Upper lobe of right lung (tissue), 1 donor: ENCODE measurements around the gene TMEM169. TPM values are rescaled to one million over a fixed set of nuclear protein-coding genes. Genes with fewer than 3 reads are reported as not detected.
A peak's percentile ranks its signal among the peaks of the same experiment; 100 is the strongest.

Experiments used
- ATAC-seq: fragments of 200-7000 bp; cut with Tn5 transposase; one replicate; pipeline ENCODE4 v1.9.1; 2020; ENCODE audit warnings: mild to moderate bottlenecking, moderate library complexity
- DNase-seq: peaks from one replicate; pipeline ENCODE4 v3.0.0-alpha.2; 2020
- H3K27ac ChIP-seq: fragments of 200-600 bp; one replicate; pipeline ENCODE4 v1.8.0; 2022
- H3K27me3 ChIP-seq: fragments of 200-600 bp; one replicate; pipeline ENCODE4 v1.8.0; 2022; ENCODE audit warnings: mild to moderate bottlenecking
- H3K36me3 ChIP-seq: fragments of 200-600 bp; one replicate; pipeline ENCODE4 v1.8.0; 2022
- H3K4me1 ChIP-seq: fragments of 200-600 bp; one replicate; pipeline ENCODE4 v1.8.0; 2022
- H3K4me3 ChIP-seq: fragments of 200-600 bp; one replicate; pipeline ENCODE4 v1.8.0; 2022; ENCODE audit warnings: mild to moderate bottlenecking
- H3K9me3 ChIP-seq: fragments of 200-600 bp; one replicate; pipeline ENCODE4 v1.8.0; 2022
- intact Hi-C: fragments of 100-400 bp; cut with DNase I; formaldehyde crosslinking; loops from one replicate; pipeline ENCODE4 v1.11.0; 2022
- total RNA-seq: library from RNA; stranded (reverse); fragmentation: NEBNext Ultra II Directional; extraction: Animal tissue kit (Norgen Biotek cat#: 25700); gene quantifications from one replicate; pipeline ENCODE4 v1.2.1, GENCODE V29; 2021
- TF ChIP-seq, protein P1 (sequence below): fragments of 200-600 bp; IDR thresholded peaks from one replicate; pipeline ENCODE4 v1.8.0; 2022; ENCODE audit warnings: antibody characterized with exemption
- donor health status: DM: no; HTN: yes; CAD: no; lungs with severe emphysema.

The TMEM169 gene
- total RNA-seq, 1 donor from 2014 or later = 1.4 TPM

DNA sequence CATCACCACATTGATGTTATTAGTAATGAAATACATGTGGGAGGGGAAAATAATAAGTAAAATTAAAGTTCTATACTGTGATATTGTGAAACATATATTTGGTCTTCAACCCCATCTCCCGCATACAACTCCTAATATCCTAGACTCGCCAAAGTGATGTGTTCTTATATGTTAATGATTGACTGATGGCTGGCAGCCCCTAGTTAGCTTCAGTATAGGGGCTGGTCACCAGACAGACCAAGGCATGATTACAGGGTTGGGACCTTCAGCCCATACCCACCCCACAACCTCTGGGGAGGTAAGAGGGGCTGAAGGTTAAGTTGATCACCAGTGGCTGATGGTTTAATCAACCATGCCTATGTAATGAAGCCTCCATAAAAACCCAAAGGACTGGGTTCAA lies 40.3 kb upstream of the TMEM169 start:
- H3K27me3 ChIP-seq = no peaks in the 10 kb centered on the region
- ATAC-seq (no peak), DNase-seq (no peak)
- intact Hi-C loops = no loop called here
- TF ChIP-seq, protein P1, sequence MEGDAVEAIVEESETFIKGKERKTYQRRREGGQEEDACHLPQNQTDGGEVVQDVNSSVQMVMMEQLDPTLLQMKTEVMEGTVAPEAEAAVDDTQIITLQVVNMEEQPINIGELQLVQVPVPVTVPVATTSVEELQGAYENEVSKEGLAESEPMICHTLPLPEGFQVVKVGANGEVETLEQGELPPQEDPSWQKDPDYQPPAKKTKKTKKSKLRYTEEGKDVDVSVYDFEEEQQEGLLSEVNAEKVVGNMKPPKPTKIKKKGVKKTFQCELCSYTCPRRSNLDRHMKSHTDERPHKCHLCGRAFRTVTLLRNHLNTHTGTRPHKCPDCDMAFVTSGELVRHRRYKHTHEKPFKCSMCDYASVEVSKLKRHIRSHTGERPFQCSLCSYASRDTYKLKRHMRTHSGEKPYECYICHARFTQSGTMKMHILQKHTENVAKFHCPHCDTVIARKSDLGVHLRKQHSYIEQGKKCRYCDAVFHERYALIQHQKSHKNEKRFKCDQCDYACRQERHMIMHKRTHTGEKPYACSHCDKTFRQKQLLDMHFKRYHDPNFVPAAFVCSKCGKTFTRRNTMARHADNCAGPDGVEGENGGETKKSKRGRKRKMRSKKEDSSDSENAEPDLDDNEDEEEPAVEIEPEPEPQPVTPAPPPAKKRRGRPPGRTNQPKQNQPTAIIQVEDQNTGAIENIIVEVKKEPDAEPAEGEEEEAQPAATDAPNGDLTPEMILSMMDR = no peak
- no peaks in the 10 kb centered on the region for H3K4me1 ChIP-seq
- no peaks in the 10 kb centered on the region for H3K9me3 ChIP-seq
- no peak overlapping the region for H3K27ac ChIP-seq
- no peak overlapping the region for H3K4me3 ChIP-seq
- H3K36me3 ChIP-seq = peaks cover 33% of the 10 kb centered on the region

DNA sequence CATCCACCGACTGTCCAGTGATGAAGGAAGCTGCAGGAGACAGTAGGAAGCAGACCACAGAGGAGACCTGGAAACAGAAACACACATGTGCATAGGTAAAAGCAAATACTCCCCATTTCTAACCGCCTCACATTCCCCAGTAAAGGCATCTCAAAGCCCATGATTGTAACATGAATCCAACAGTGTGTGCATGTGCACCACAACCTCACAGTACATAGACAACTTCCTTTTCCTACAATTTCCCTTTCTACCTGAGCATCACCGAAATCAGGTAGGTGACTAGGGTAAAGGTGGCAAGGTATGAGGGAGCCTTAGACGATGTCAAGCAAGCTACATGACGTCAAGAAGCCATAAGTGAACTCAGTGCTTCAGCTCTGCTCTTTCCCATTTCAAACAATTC lies 37.8 kb upstream of the TMEM169 start:
- peaks cover 33% of the 10 kb centered on the region for H3K36me3 ChIP-seq
- no peak for DNase-seq
- H3K4me3 ChIP-seq = no peak overlapping the region
- ATAC-seq = no peak
- H3K9me3 ChIP-seq = no peaks in the 10 kb centered on the region
- TF ChIP-seq, protein P1 = no peak
- intact Hi-C loops = no loop called here
- no peak overlapping the region for H3K27ac ChIP-seq
- H3K27me3 ChIP-seq = no peaks in the 10 kb centered on the region
- H3K4me1 ChIP-seq = no peaks in the 10 kb centered on the region

DNA sequence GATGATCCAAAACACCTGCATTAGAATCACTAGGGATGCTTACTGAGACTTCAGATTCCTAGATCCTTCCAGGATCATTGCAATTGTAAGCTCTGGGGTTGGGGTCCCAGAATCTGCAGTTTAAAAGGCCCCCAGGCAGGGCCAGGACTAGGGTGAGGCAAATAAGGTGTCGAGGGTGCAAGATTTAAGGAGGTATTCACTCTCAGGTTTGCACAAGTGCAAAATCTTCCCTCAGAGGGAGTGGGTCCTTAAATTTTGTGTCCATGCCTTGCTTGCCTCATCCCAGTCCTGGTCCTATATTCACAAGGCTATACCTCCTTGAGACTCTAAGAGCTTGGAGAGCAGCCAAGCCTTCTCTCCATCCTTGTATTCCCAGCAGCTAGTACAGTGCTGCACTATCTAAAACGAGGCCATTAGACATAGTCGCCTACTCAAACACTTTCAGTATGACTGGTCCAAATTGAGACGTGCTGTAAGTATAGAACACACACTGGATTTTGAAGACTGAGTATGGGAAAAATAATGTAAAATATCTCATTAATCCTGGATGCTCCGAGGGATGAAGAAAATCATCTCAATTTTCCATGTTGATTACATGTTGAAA lies 36.7 kb upstream of the TMEM169 start:
- H3K27ac ChIP-seq = no peak overlapping the region
- peak; percentile 41 for ATAC-seq
- intact Hi-C loops = no loop called here
- TF ChIP-seq, protein P1 = no peak
- DNase-seq = no peak
- no peaks in the 10 kb centered on the region for H3K27me3 ChIP-seq
- no peak overlapping the region for H3K4me3 ChIP-seq
- H3K4me1 ChIP-seq = no peaks in the 10 kb centered on the region
- peaks cover 35% of the 10 kb centered on the region for H3K36me3 ChIP-seq
- H3K9me3 ChIP-seq = no peaks in the 10 kb centered on the region

DNA sequence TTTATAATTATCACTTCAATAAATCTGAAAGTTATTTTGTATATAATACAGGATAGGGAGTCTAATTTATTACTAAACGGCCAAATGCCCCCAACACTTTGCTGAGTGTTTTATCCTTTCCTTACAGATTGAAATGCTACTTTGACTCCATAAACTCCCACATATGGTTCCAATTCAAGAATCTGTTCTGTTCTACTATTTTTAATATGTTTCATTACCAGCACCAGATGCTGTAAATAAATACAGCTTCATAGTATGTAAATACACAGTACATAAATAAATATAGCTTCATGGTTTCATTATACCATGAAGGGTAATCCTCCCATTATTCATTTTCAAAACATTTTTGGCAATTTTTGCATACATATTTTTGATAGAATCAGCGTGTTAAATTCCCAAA lies 34.3 kb upstream of the TMEM169 start:
- no peaks in the 10 kb centered on the region for H3K4me1 ChIP-seq
- no peaks in the 10 kb centered on the region for H3K9me3 ChIP-seq
- TF ChIP-seq, protein P1 = no peak
- DNase-seq (no peak), ATAC-seq (no peak)
- no peak overlapping the region for H3K4me3 ChIP-seq
- H3K36me3 ChIP-seq = peaks cover 26% of the 10 kb centered on the region
- no peaks in the 10 kb centered on the region for H3K27me3 ChIP-seq
- intact Hi-C loops = no loop called here
- no peak overlapping the region for H3K27ac ChIP-seq

DNA sequence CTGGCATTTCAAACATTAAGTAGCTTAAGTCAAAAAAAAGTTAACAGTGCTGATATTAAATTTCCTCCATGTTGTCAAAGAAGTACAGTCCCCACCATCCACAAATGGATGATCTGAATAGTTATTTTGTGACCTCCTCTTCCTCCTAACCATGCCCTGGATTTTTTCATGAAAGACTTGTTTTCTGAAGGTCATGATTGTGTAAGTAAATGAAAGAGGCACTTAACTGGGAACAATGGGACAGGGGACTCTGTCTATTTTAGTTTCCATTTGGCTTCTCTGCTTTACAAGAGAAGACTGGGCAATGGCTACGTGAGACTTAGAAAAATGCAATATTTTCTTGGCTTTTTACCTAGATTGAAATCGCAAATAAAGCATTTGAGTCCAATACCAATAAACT lies 32.3 kb upstream of the TMEM169 start:
- no peaks in the 10 kb centered on the region for H3K4me1 ChIP-seq
- intact Hi-C loops = no loop called here
- H3K9me3 ChIP-seq = no peaks in the 10 kb centered on the region
- H3K27me3 ChIP-seq = no peaks in the 10 kb centered on the region
- TF ChIP-seq, protein P1 = no peak
- H3K36me3 ChIP-seq = peaks cover 15% of the 10 kb centered on the region
- ATAC-seq = no peak
- DNase-seq = no peak
- H3K4me3 ChIP-seq = no peak overlapping the region
- no peak overlapping the region for H3K27ac ChIP-seq

DNA sequence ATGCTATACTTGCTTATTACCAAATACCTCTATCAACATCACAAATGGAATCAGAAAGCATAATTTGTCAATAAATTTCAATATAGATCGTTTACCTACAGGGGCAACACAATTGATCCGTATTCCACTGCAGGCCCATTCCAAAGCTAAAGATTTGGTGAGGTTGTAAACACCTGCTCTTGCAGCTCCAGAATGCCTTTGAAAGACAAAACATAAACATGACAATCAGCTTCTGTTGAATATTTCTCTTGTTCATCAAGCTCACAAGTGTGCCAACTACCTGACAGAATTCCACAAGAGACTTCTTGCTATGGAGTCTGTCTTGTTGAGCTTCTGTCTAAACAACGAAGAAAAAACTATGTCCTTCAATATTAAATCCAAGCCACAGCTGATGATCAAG lies 30.4 kb upstream of the TMEM169 start:
- H3K4me1 ChIP-seq = no peaks in the 10 kb centered on the region
- intact Hi-C loops = no loop called here
- TF ChIP-seq, protein P1 = no peak
- no peak overlapping the region for H3K27ac ChIP-seq
- H3K27me3 ChIP-seq = no peaks in the 10 kb centered on the region
- DNase-seq = no peak
- ATAC-seq = no peak
- H3K9me3 ChIP-seq = no peaks in the 10 kb centered on the region
- H3K4me3 ChIP-seq = no peak overlapping the region
- H3K36me3 ChIP-seq = peaks cover 14% of the 10 kb centered on the region
